ENCODE results near the gene CDH13.
A peak's percentile ranks its signal among the peaks of the same experiment; 100 is the strongest.

CDH13 gene

GRCh38 chr16:83705856-83706255 lies 1079.1 kb downstream of the CDH13 start:
- Histone ChIP-seq H3K9ac (ENCODE audit: low read length in 2 of 2) (no peak overlapping the region), H3K4me3 (ENCODE audit: low read length in 2 of 2) (no peak overlapping the region), H3K36me3 (ENCODE audit: control insufficient read depth in 2 of 2, insufficient read depth in 2 of 2, low read length in 2 of 2) (no peaks in the 10 kb centered on the region), H3K27me3 (ENCODE audit: control insufficient read depth in 1 of 2, insufficient read depth in 2 of 2, low read length in 2 of 2) (no peaks in the 10 kb centered on the region), H3K9me3 (ENCODE audit: control insufficient read depth in 2 of 2, low read length in 2 of 2) (no peaks in the 10 kb centered on the region), H3K27ac (ENCODE audit: low read length) (no peak overlapping the region), H3K4me1 (ENCODE audit: control insufficient read depth, insufficient read depth, low read length) (no peaks in the 10 kb centered on the region)

DNA sequence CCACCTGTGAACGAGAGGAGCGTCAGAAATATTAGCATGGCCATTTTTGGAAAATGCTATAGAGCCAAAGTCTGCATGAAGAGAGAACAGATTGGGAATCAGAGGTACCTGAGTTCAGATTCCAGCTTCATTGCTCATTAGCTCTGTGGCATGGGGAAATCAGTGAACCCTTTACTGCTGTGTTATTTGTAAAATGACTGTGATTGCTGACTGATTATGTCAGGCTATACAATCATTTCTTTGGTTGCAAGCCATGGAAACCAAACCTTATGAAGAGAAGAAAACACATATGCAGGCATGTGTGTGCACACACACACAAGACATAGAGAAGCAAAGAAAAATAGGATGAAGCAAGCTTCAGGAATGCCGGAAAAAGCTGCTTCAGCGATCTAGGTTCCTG lies 1079.6 kb downstream of the CDH13 start:
- H3K4me1 ChIP-seq (ENCODE audit: control insufficient read depth, insufficient read depth, low read length): no peaks in the 10 kb centered on the region

DNA sequence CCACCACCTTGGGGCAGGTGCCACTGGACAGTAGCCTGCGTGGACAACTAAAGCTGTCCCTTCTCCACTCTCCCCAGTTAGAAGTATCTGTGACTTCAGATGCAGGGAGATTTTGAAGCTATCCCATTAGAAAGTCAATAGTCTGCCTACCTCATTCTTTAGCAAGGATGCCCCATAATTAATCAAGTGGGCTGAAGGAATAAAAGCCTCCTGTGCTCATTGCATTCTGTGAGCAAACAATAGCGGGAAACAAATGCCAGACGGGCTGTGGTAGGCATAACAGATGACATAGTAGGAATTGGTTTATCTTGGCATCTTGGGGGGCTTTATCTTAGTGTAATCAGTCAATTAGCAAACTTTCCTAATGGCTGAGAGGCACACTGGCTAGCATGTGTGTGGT lies 1084.3 kb downstream of the CDH13 start:
- Histone ChIP-seq H3K27me3 (ENCODE audit: control insufficient read depth in 1 of 2, insufficient read depth in 2 of 2, low read length in 2 of 2) (no peaks in the 10 kb centered on the region), H3K27ac (ENCODE audit: low read length) (no peak overlapping the region), H3K36me3 (ENCODE audit: control insufficient read depth in 2 of 2, insufficient read depth in 2 of 2, low read length in 2 of 2) (no peaks in the 10 kb centered on the region), H3K4me3 (ENCODE audit: low read length in 2 of 2) (no peak overlapping the region), H3K9me3 (ENCODE audit: control insufficient read depth in 2 of 2, low read length in 2 of 2) (no peaks in the 10 kb centered on the region), H3K4me1 (ENCODE audit: control insufficient read depth, insufficient read depth, low read length) (peaks cover 9% of the 10 kb centered on the region), H3K9ac (ENCODE audit: low read length in 2 of 2) (no peak overlapping the region)

More for the DNA sequence above, 1079.6 kb downstream of the CDH13 start:
- Histone ChIP-seq H3K27ac (ENCODE audit: low read length) (no peak overlapping the region), H3K27me3 (ENCODE audit: control insufficient read depth in 1 of 2, insufficient read depth in 2 of 2, low read length in 2 of 2) (no peaks in the 10 kb centered on the region), H3K4me3 (ENCODE audit: low read length in 2 of 2) (no peak overlapping the region), H3K9me3 (ENCODE audit: control insufficient read depth in 2 of 2, low read length in 2 of 2) (no peaks in the 10 kb centered on the region), H3K36me3 (ENCODE audit: control insufficient read depth in 2 of 2, insufficient read depth in 2 of 2, low read length in 2 of 2) (no peaks in the 10 kb centered on the region), H3K9ac (ENCODE audit: low read length in 2 of 2) (no peak overlapping the region)

DNA sequence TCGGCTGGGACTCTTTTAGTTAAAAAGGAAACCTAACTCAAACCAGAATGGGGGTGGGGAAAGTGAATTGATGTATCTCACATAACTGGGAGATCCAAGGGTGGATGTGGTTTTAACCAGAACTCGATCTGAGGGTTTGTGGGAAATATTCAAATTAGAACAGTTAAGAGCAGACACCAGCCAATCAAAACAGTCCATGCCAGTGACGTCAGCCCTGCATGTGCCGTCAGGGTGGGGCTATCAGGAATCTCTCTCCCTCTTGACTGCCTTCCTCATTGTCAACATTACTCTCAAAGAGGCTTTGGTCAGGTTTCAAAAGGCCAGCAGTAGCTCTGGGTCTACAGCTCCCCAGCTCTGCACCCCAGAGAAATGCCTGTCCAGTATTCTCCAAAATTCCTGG lies 1086.8 kb downstream of the CDH13 start:
- no peak overlapping the region for H3K27ac ChIP-seq (ENCODE audit: low read length)
- no peaks in the 10 kb centered on the region for H3K9me3 ChIP-seq (ENCODE audit: control insufficient read depth in 2 of 2, low read length in 2 of 2)
- no peak overlapping the region for H3K4me3 ChIP-seq (ENCODE audit: low read length in 2 of 2)
- H3K27me3 ChIP-seq (ENCODE audit: control insufficient read depth in 1 of 2, insufficient read depth in 2 of 2, low read length in 2 of 2): no peaks in the 10 kb centered on the region
- H3K36me3 ChIP-seq (ENCODE audit: control insufficient read depth in 2 of 2, insufficient read depth in 2 of 2, low read length in 2 of 2): no peaks in the 10 kb centered on the region
- H3K4me1 ChIP-seq (ENCODE audit: control insufficient read depth, insufficient read depth, low read length): peaks cover 9% of the 10 kb centered on the region
- no peak overlapping the region for H3K9ac ChIP-seq (ENCODE audit: low read length in 2 of 2)

DNA sequence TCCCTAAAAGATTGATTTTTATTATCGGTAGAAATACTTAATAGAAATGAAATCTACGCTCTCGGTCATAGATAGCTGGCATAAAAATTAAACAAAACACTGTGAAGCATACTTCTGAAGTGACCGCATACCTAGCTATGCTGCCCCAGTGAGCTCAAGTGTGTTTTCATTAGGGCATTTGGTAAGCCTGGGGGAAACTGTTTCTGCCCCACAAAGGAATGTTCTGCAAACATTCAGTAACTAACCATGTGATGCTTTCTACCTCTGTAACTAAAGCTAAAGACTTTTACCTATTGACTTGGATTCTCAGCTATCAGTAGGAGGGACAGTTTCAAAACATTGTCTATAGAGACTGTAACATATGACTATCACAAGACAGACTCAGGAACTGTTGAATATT lies 1087.5 kb downstream of the CDH13 start:
- Histone ChIP-seq H3K9me3 (ENCODE audit: control insufficient read depth in 2 of 2, low read length in 2 of 2) (no peaks in the 10 kb centered on the region), H3K9ac (ENCODE audit: low read length in 2 of 2) (no peak overlapping the region), H3K27me3 (ENCODE audit: control insufficient read depth in 1 of 2, insufficient read depth in 2 of 2, low read length in 2 of 2) (no peaks in the 10 kb centered on the region), H3K4me1 (ENCODE audit: control insufficient read depth, insufficient read depth, low read length) (peaks cover 9% of the 10 kb centered on the region), H3K36me3 (ENCODE audit: control insufficient read depth in 2 of 2, insufficient read depth in 2 of 2, low read length in 2 of 2) (no peaks in the 10 kb centered on the region), H3K4me3 (ENCODE audit: low read length in 2 of 2) (no peak overlapping the region), H3K27ac (ENCODE audit: low read length) (no peak overlapping the region)

- Histone ChIP-seq H3K27me3 (ENCODE audit: control insufficient read depth in 1 of 2, insufficient read depth in 2 of 2, low read length in 2 of 2) (no peaks in the 10 kb centered on the region), H3K9ac (ENCODE audit: low read length in 2 of 2) (no peak overlapping the region), H3K4me1 (ENCODE audit: control insufficient read depth, insufficient read depth, low read length) (peaks cover 9% of the 10 kb centered on the region), H3K27ac (ENCODE audit: low read length) (no peak overlapping the region), H3K36me3 (ENCODE audit: control insufficient read depth in 2 of 2, insufficient read depth in 2 of 2, low read length in 2 of 2) (no peaks in the 10 kb centered on the region), H3K4me3 (ENCODE audit: low read length in 2 of 2) (peak overlapping the region in 1 of 2 donors; percentile 22), H3K9me3 (ENCODE audit: control insufficient read depth in 2 of 2, low read length in 2 of 2) (no peaks in the 10 kb centered on the region)
Observed at GRCh38 chr16:83715217-83715920, 1088.6 kb downstream of the CDH13 start.

DNA sequence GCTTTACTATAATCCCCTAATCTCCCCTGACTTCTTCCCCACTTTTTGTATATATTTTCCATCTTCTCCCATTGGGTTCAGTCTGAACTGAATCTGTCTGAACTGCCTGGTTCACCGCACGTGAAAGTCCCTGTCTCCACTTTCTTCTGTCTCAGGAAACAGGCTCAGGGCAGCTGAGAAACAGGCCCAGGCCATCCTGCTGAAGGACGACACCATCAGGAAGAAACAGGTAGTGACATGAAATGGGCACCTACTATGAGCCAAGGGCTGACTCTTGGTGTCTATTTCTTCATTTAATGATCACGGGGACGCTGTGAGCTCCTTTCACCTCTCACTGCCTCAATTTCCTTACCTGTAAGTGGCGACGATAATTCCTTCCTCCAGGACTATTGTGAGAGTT lies 1090.5 kb downstream of the CDH13 start:
- H3K36me3 ChIP-seq (ENCODE audit: control insufficient read depth in 2 of 2, insufficient read depth in 2 of 2, low read length in 2 of 2): no peaks in the 10 kb centered on the region
- H3K27me3 ChIP-seq (ENCODE audit: control insufficient read depth in 1 of 2, insufficient read depth in 2 of 2, low read length in 2 of 2): no peaks in the 10 kb centered on the region
- H3K27ac ChIP-seq (ENCODE audit: low read length): no peak overlapping the region
- H3K4me3 ChIP-seq (ENCODE audit: low read length in 2 of 2): no peak overlapping the region
- H3K9me3 ChIP-seq (ENCODE audit: control insufficient read depth in 2 of 2, low read length in 2 of 2): no peaks in the 10 kb centered on the region
- H3K4me1 ChIP-seq (ENCODE audit: control insufficient read depth, insufficient read depth, low read length): peaks cover 9% of the 10 kb centered on the region
- H3K9ac ChIP-seq (ENCODE audit: low read length in 2 of 2): no peak overlapping the region

DNA sequence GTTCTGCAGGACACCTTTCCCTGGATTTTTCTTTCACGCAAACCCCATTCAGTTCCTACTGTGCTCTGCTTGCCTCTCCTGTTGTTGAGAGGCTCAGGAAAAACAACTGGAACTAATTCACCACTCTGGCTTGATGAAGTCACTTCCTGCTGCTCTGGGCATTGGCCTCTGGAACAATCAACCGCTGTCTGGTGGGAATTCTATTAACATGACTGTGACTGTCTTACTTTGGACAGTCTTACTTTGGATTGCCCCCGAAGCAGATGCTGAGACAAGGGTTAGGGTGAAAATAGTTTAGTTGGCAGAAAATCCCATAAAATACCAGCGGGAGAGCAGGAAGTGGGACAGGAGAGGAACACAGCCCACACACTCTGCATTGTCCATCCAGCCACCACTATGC lies 1091.0 kb downstream of the CDH13 start:
- peaks cover 9% of the 10 kb centered on the region for H3K4me1 ChIP-seq (ENCODE audit: control insufficient read depth, insufficient read depth, low read length)
- H3K27ac ChIP-seq (ENCODE audit: low read length): no peak overlapping the region
- no peaks in the 10 kb centered on the region for H3K9me3 ChIP-seq (ENCODE audit: control insufficient read depth in 2 of 2, low read length in 2 of 2)
- H3K36me3 ChIP-seq (ENCODE audit: control insufficient read depth in 2 of 2, insufficient read depth in 2 of 2, low read length in 2 of 2): no peaks in the 10 kb centered on the region
- no peaks in the 10 kb centered on the region for H3K27me3 ChIP-seq (ENCODE audit: control insufficient read depth in 1 of 2, insufficient read depth in 2 of 2, low read length in 2 of 2)
- no peak overlapping the region for H3K9ac ChIP-seq (ENCODE audit: low read length in 2 of 2)
- no peak overlapping the region for H3K4me3 ChIP-seq (ENCODE audit: low read length in 2 of 2)

DNA sequence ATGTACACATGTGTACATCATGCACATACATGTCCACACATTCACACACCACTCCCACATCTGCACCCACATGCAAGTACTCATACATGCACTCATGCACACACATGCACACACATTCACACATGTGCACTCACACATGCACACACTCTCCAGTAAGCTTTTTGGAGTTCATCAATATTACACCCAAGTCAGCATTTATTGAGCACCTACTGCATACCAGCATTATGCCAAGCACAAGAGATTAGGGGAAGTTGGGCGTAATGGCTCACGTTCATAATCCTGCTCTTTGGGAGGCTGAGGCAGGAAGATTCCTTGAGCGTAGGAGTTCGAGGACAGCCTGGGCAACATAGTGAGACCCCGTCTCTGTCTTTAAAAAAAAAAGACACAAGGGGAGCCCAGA lies 1093.4 kb downstream of the CDH13 start:
- no peaks in the 10 kb centered on the region for H3K27me3 ChIP-seq (ENCODE audit: control insufficient read depth in 1 of 2, insufficient read depth in 2 of 2, low read length in 2 of 2)
- no peak overlapping the region for H3K27ac ChIP-seq (ENCODE audit: low read length)
- H3K4me3 ChIP-seq (ENCODE audit: low read length in 2 of 2): no peak overlapping the region
- no peaks in the 10 kb centered on the region for H3K9me3 ChIP-seq (ENCODE audit: control insufficient read depth in 2 of 2, low read length in 2 of 2)
- no peaks in the 10 kb centered on the region for H3K36me3 ChIP-seq (ENCODE audit: control insufficient read depth in 2 of 2, insufficient read depth in 2 of 2, low read length in 2 of 2)
- H3K4me1 ChIP-seq (ENCODE audit: control insufficient read depth, insufficient read depth, low read length): peaks cover 4% of the 10 kb centered on the region
- no peak overlapping the region for H3K9ac ChIP-seq (ENCODE audit: low read length in 2 of 2)

DNA sequence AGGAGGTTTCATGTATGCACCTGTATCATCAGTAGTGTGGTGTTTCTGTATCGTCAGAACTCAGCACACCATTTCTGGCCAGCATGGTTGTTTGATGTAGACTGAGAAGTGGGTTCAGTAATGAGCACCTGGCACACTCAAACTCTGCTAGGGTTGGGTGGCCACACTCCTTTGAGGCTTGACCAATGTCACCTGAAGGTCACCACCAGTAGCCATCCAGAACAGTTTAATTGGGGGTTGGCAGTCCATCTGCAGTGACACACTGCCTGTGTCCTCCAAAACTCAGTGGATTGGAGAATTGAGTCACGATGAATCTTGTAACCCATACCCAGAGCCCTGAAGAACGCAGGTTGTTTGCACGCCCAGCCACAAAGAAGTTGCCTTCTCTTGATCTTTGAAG lies 1094.2 kb downstream of the CDH13 start:
- Histone ChIP-seq H3K27me3 (ENCODE audit: control insufficient read depth in 1 of 2, insufficient read depth in 2 of 2, low read length in 2 of 2) (no peaks in the 10 kb centered on the region), H3K4me1 (ENCODE audit: control insufficient read depth, insufficient read depth, low read length) (no peaks in the 10 kb centered on the region)

GRCh38 chr16:83721676-83722075 lies 1094.9 kb downstream of the CDH13 start:
- no peak overlapping the region for H3K4me3 ChIP-seq (ENCODE audit: low read length in 2 of 2)
- no peaks in the 10 kb centered on the region for H3K9me3 ChIP-seq (ENCODE audit: control insufficient read depth in 2 of 2, low read length in 2 of 2)
- no peaks in the 10 kb centered on the region for H3K4me1 ChIP-seq (ENCODE audit: control insufficient read depth, insufficient read depth, low read length)
- no peaks in the 10 kb centered on the region for H3K36me3 ChIP-seq (ENCODE audit: control insufficient read depth in 2 of 2, insufficient read depth in 2 of 2, low read length in 2 of 2)
- no peak overlapping the region for H3K9ac ChIP-seq (ENCODE audit: low read length in 2 of 2)
- H3K27me3 ChIP-seq (ENCODE audit: control insufficient read depth in 1 of 2, insufficient read depth in 2 of 2, low read length in 2 of 2): no peaks in the 10 kb centered on the region
- no peak overlapping the region for H3K27ac ChIP-seq (ENCODE audit: low read length)

More for the DNA sequence above, 1094.2 kb downstream of the CDH13 start:
- Histone ChIP-seq H3K36me3 (ENCODE audit: control insufficient read depth in 2 of 2, insufficient read depth in 2 of 2, low read length in 2 of 2) (no peaks in the 10 kb centered on the region), H3K9me3 (ENCODE audit: control insufficient read depth in 2 of 2, low read length in 2 of 2) (no peaks in the 10 kb centered on the region), H3K9ac (ENCODE audit: low read length in 2 of 2) (no peak overlapping the region), H3K27ac (ENCODE audit: low read length) (no peak overlapping the region), H3K4me3 (ENCODE audit: low read length in 2 of 2) (no peak overlapping the region)
